ENCODE data around the gene STXBP5.
A peak's percentile ranks its signal among the peaks of the same experiment; 100 is the strongest.

Gene STXBP5

DNA sequence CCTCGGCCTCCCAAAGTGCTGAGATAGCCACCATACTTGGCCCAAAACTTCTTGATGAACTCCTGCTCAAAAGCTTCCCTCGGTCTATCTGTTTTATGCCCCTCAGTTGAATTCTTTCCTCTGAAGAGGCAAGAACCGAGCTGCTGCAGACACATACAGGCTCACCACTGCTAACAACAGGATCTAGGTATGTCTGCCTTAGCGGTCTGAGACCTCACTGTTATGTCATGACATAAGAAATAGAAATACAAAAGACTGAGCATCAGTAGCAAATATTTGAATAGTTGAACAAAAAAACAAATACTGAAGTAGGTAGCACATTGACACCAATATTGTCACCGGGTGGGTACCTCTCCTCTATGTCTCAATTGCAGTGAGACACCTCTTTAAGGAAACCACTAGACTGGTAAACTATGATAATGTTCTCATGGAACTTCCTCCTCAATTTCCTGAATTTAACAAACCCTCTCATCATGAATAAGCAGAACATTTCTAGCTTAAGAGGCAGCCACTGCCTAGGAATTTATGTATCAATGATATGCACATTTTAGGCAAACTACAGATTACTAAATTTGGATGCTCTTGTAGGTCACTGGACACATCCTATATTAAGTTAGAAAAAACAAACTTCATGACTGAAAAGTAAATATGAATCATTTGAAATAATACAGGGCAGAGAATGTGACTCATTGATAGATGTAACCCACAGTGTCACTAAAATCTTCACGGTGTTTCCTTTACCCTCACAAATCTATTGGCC lies 9.4 kb upstream of the STXBP5 start:
- peak overlapping the region; percentile 88 for H3K27ac Mint-ChIP-seq
- peaks cover 29% of the 10 kb centered on the region for H3K4me1 Mint-ChIP-seq
- H3K36me3 Mint-ChIP-seq (ENCODE audit: low read depth) = no peaks in the 10 kb centered on the region
- no peaks in the 10 kb centered on the region for H3K9me3 Mint-ChIP-seq
- peak overlapping the region; percentile 35 for H3K4me3 Mint-ChIP-seq
- DNase-seq = no peak
- peak; percentile 83 for ATAC-seq
- H3K27me3 Mint-ChIP-seq = no peaks in the 10 kb centered on the region

DNA sequence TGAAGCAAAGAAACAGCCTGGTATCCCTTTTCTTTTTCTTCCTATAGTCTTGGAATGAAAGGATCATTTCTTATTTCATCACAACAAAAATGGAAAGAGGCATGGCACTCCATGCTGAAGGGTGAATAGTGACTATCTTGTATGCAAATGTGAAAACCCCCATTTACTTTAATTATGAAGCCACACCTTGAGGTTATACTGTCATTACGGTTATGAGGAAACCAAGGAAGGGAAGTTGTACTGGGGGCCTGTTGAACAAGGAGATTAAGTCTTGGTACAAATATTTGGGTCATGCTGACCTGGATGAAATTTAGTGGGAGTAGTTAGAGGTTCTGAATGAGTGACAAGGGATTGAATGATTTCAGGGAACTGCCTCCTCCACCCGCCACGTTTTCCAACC lies 8.7 kb upstream of the STXBP5 start:
- Mint-ChIP-seq H3K4me3 (peak overlapping the region; percentile 35), H3K4me1 (peaks cover 29% of the 10 kb centered on the region), H3K36me3 (ENCODE audit: low read depth) (no peaks in the 10 kb centered on the region), H3K27ac (peak overlapping the region; percentile 88), H3K27me3 (no peaks in the 10 kb centered on the region), H3K9me3 (no peaks in the 10 kb centered on the region)
- DNase-seq (no peak), ATAC-seq (peak; percentile 52)

DNA sequence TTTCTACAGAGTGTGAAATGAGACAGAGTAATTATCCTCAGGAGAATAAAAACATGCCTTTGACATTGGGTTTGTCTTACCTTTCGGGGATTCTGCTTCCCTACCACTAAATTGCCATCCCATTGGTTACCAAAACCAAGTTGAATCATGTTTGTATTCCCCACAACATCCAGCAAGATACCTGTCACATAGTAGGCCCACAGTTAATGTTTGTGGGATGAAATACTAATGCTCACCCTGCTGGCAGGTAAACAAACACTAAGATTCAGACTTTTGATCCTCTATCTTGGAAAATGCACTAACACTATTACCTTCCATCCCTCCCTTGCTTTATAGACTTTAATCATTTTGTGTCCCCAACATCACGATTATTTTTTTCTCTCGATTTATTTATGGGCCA lies 8.2 kb upstream of the STXBP5 start:
- Mint-ChIP-seq H3K27me3 (no peaks in the 10 kb centered on the region), H3K9me3 (no peaks in the 10 kb centered on the region), H3K4me3 (peak overlapping the region; percentile 35), H3K36me3 (ENCODE audit: low read depth) (no peaks in the 10 kb centered on the region), H3K4me1 (peaks cover 29% of the 10 kb centered on the region), H3K27ac (peak overlapping the region; percentile 88)
- no peak for DNase-seq
- ATAC-seq = no peak

DNA sequence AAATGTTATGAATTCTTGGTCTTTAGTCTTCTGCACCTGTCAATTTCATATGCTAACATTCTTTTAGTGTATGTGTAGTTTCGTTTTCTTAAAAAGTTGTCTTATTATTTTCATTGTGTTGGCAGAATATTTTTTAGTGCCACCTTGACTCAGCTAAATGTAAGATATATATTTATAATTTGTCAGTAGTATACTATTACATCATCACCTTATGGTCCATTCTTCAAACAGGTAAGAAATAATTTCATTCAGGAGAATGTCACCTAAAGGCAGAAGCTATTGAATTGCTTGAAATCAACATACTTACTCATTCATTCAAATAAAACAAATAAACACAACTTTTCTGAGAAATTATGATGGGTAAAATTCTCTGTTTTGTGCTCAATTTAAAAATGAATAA lies 3.5 kb upstream of the STXBP5 start:
- Mint-ChIP-seq H3K27ac (no peak overlapping the region), H3K4me1 (peaks cover 33% of the 10 kb centered on the region), H3K9me3 (no peaks in the 10 kb centered on the region), H3K4me3 (no peak overlapping the region), H3K36me3 (ENCODE audit: low read depth) (no peaks in the 10 kb centered on the region), H3K27me3 (peaks cover 1% of the 10 kb centered on the region)
- DNase-seq (no peak), ATAC-seq (no peak)

DNA sequence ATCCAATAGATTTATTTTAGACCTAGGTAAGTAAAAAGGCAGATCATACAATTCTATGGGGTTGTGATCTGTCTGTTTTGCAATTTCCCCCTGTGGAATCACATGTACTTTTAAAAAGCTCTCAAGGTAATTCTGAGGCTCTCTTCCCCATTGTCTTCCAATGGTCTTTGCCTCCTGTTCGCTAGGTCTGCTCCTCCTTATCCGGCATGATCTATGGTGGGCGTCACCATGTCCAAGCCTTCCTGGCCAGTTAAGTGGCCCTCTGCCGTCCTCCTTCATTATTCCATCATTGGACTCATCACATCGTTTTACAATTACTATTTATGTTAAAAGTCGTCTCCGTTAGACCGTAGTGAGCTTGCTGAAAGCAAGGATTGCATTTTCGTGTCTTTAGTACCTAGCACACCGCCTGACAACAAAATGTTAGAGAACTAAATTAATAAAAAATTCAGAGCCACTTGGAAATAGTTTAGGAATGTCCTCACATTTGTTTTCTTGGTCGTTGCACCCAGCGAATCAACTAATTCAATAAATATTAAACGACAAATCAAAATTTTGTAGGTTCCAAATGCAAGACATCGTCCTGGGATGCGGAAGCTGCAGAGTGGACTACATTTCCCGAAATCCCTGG lies 2.2 kb upstream of the STXBP5 start:
- ATAC-seq = no peak
- peak overlapping the region; percentile 97 for H3K27ac Mint-ChIP-seq
- peak; percentile 21 for DNase-seq
- peaks cover 36% of the 10 kb centered on the region for H3K4me1 Mint-ChIP-seq
- H3K36me3 Mint-ChIP-seq (ENCODE audit: low read depth) = no peaks in the 10 kb centered on the region
- peaks cover 1% of the 10 kb centered on the region for H3K27me3 Mint-ChIP-seq
- H3K9me3 Mint-ChIP-seq = no peaks in the 10 kb centered on the region
- peak overlapping the region; percentile 92 for H3K4me3 Mint-ChIP-seq

DNA sequence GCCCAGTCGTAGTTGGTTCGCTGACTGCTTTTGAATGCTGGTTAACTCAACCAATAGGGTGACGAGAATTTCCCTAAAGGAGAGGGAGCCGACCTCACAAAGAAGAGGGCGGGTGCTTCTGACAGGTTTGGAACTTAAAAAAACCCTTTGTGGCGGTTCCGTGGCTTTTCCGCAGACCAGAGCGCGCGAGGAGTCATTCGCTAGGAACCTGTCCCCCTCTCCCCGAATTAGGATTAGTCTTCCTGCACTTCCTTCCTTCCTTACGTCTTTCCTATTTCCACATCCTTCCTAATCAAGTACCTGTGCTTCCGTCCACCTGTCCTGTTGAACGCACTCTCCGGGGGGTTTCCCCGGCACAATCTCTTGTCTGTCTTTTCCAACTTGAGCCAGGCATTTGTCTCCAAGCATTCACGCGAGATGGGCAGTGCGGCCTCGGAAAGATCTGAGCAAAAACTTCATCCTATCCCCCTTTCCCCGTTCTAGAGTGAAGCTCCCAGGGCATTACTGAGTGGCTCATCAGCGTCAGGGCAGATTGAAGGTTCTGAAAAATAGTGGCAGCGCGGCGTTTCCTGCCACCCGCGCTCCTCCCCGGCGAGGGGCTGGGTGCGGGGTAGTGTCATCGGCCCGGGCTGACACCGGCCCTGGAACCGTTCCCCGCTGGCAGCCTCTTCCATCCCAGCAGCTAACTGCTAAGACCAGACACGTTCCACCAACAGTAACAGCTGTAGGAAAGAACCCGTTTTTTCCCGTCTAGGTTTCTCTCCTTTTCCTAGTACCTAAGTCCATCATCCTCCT lies 1.5 kb upstream of the STXBP5 start:
- Mint-ChIP-seq H3K27me3 (peaks cover 1% of the 10 kb centered on the region), H3K9me3 (no peaks in the 10 kb centered on the region), H3K36me3 (ENCODE audit: low read depth) (no peaks in the 10 kb centered on the region), H3K4me1 (peaks cover 39% of the 10 kb centered on the region), H3K27ac (peak overlapping the region; percentile 97), H3K4me3 (peak overlapping the region; percentile 92)
- peak; percentile 70 for DNase-seq
- ATAC-seq = peak; percentile 87

DNA sequence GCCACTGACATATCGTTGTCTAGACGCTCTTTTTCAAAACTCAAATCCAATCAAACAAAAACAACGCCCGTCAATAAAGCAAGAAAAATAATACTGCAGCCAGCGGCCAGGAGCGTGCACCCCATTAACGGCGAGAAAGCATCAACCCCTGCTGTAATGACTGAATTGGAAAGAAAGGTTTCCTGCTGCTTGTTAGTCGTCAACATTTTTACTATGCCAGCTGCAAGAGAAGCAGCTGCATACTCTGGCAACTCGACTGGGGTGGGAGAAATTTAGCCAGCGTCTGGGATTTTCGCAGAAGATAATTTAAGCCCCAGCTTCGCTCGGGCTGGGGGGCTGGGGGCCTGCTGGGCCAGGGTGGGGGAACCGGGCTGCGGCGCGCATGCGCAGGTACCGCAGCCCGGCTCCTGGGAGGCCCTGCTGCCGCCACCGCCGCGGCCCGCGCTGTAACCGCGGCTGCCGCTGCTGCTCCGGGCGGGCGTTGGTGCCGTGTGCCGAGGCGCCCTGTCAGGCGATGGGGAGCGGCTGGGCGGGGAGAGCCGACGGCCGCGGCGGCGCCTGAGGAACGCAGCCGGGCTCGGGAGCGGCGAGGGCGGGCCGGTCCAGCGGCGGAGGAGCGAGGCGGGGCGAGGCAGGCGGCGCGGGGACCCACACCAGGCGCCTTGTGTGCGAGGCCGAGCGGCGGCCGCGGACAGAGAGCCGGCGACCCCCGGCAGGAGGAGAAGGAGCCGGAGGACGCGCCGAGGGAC lies 732 bp upstream of the STXBP5 start:
- peak overlapping the region; percentile 97 for H3K27ac Mint-ChIP-seq
- DNase-seq (peak; percentile 67), ATAC-seq (peak; percentile 59)
- H3K27me3 Mint-ChIP-seq = peaks cover 1% of the 10 kb centered on the region
- no peaks in the 10 kb centered on the region for H3K36me3 Mint-ChIP-seq (ENCODE audit: low read depth)
- H3K4me3 Mint-ChIP-seq = peak overlapping the region; percentile 92
- H3K4me1 Mint-ChIP-seq = peaks cover 45% of the 10 kb centered on the region
- no peaks in the 10 kb centered on the region for H3K9me3 Mint-ChIP-seq

DNA sequence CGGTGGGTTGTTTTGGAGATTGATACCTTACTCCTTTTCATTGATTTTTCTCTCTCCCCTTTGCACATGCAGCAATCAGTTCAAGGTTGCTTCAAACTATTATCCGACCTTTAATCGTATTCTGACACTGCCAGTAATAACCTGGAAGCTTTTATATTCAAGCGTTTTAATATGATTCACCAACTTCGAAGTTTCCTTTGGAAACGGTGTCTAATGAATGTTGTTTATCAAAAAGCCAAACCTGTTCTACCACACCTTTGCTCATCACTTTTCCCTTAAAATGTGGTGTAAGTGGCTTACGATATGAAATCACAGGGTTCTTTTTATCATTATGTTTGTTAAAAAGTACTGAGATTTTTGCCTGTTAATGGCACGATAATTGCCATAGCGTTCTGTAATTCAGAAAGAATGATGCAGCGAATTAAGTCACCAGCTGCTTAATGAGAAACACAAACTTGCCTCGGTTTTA lies 660 bp downstream of the STXBP5 start:
- H3K27ac Mint-ChIP-seq = peak overlapping the region; percentile 91
- no peak for DNase-seq
- H3K4me3 Mint-ChIP-seq = peak overlapping the region; percentile 93
- peaks cover 5% of the 10 kb centered on the region for H3K36me3 Mint-ChIP-seq (ENCODE audit: low read depth)
- no peaks in the 10 kb centered on the region for H3K9me3 Mint-ChIP-seq
- H3K27me3 Mint-ChIP-seq = peaks cover 1% of the 10 kb centered on the region
- ATAC-seq = no peak
- peaks cover 49% of the 10 kb centered on the region for H3K4me1 Mint-ChIP-seq

DNA sequence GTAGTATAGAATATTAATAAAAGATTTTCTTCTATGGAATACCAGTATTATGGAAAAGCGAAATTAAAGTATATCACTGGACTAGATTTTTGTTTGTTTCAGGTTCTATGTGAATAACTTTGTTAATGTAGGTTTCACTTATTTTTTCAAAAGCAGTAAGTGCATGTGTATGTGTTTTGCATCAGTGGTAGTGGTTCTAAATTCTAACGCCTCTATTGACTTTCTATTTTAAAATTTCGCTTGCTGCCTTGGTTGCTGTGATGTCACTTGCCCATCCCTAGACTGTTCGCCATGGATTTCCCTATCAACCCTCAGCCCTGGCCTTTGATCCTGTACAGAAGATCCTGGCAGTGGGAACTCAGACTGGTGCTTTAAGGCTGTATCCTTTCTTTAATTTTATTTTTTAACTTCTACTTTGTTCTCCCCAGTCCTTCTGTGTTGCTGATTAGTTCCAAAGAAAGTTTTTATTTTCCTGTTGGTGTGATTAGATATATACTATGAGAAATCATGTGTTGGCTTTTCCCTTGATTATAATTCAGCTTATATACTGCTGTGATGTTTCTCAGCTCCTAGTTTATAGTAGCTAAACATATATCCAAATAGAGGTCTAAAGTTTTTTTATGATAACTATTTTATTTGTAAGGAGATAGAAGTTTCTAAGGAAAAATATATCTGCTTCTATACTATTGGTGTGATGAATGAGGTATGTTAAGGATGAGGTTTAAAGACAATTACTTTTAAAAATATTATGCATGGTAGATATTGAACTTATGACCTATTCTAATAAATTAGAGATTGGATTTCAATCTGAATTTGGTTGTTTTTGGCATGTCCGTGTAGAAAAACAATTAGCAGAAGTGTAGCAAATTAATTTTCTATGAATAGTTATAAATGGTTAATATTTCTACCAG lies 1.7 kb downstream of the STXBP5 start:
- Mint-ChIP-seq H3K4me1 (peaks cover 51% of the 10 kb centered on the region), H3K9me3 (no peaks in the 10 kb centered on the region), H3K4me3 (peak overlapping the region; percentile 93), H3K36me3 (ENCODE audit: low read depth) (peaks cover 8% of the 10 kb centered on the region), H3K27ac (no peak overlapping the region), H3K27me3 (peaks cover 1% of the 10 kb centered on the region)
- ATAC-seq = no peak
- DNase-seq = no peak

DNA sequence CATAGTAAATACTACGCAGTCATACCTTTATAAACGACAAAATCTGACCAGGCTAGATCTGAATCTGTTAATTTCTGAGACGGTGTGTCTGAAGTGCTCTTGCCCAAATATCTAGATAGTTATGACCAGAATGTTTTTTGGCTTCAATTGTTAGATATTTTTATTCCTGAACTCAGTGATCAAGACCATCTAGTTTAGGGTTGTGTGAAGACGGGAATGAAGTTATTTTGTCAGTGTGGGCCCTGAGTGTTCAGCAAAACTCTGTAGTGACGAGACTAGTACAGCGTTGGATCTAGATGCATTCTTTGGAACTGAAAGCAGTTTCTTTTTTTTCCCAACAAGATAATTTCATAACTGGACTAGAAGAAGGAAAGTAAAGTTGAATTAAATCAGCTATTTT lies 3.1 kb downstream of the STXBP5 start:
- Mint-ChIP-seq H3K27ac (no peak overlapping the region), H3K9me3 (no peaks in the 10 kb centered on the region), H3K4me3 (peak overlapping the region; percentile 36), H3K36me3 (ENCODE audit: low read depth) (peaks cover 12% of the 10 kb centered on the region), H3K27me3 (peaks cover 1% of the 10 kb centered on the region), H3K4me1 (peaks cover 45% of the 10 kb centered on the region)
- ATAC-seq (no peak), DNase-seq (no peak)

DNA sequence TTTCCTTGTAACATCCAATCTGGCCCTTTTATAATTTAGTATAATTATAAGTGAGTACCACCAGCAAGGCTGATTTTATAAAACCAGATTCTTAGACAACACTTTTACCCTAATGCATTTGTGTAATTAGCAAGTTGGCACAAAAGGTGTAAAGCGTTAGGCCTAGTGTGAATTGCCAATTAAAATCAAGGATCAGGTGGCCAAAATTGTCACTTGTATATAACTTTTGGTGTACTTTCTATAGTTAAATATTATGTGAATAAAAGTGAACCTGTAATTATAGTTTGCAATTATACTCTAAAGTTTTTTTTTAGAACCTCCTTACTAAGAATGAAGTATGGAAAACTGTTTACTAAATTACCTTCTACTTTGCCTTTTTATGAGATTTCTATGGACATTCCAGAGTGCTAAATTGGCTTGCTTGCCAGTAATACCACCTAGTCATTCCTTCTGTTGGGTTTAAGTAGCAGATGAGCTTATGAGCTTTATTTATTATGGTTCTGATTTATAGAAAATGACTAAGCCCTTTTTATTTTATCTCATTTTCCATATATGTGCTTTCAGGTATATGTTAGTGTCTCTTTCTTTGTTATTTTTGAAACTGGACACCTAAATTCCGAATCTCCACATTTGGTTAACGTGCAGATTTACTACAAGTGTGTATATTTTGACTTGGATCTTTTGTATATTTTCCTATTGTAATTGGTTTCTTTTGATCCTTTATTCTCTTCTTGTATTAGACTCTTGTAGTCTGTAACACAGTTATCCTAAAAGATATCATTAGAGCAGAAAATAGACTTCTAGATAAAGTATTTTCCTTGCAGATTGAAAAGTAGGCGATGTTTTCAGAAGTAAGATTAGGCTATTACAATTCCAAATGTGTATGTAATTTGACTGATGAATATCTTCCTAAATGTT lies 3.9 kb downstream of the STXBP5 start:
- ATAC-seq (no peak), DNase-seq (no peak)
- Mint-ChIP-seq H3K27ac (no peak overlapping the region), H3K36me3 (ENCODE audit: low read depth) (peaks cover 15% of the 10 kb centered on the region), H3K4me3 (no peak overlapping the region), H3K9me3 (no peaks in the 10 kb centered on the region), H3K27me3 (peaks cover 1% of the 10 kb centered on the region), H3K4me1 (peaks cover 45% of the 10 kb centered on the region)

DNA sequence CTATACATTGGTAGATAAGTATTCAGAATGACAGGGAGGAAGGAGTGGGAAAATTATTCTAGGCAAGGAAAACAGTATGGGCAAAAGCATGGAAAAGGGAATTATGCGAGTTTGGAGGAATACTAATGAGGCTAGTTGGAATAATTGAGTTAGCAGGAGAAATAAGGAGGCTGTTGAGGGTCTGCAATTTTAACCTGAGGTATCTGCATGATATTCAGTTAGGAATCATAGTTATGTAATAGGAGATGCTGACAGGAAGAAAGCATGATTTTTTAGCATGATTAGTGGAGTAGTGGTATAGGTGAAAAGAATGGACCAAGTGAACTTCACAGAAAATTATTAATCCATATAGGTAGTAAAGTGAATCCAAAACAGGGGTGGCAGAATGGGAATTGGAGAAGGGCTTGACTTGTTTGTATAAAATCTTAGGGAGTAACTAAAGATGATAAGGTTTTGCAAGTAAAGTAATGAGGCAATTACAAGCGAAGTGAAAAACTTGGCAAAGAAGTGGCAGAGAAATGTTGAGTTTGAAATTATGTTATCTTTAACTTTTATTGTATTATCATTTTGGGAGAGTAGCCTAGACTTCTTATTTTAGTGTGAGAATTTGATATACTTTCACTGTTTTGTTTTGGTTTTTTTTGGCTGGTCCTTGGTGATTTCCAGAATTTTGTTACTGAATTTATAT lies 5.7 kb downstream of the STXBP5 start:
- no peak overlapping the region for H3K27ac Mint-ChIP-seq
- DNase-seq (no peak), ATAC-seq (no peak)
- no peaks in the 10 kb centered on the region for H3K9me3 Mint-ChIP-seq
- H3K4me3 Mint-ChIP-seq = no peak overlapping the region
- peaks cover 15% of the 10 kb centered on the region for H3K36me3 Mint-ChIP-seq (ENCODE audit: low read depth)
- H3K27me3 Mint-ChIP-seq = no peaks in the 10 kb centered on the region
- peaks cover 39% of the 10 kb centered on the region for H3K4me1 Mint-ChIP-seq

Data from activated naive CD8-positive, alpha-beta T cell treated with anti-CD3 and anti-CD28 coated beads, Interleukin-2, amount 50 U/mL, for 24 hours (primary cell).